Neuronal stem cell (in vitro differentiated cells): Measurements from ENCODE around the gene WRAP53.

Experiments
- DNase-seq: peaks from one replicate; pipeline ENCODE4 v3.0.0-alpha.2; 2013; ENCODE audit warnings: low spot score
- H2AFZ ChIP-seq: one replicate; pipeline ENCODE4 v1.6.1; 2013; ENCODE audit warnings: mild to moderate bottlenecking, low read length, inconsistent platforms
- H2AK5ac ChIP-seq: 2 replicates; pipeline ENCODE4 v1.6.1; 2013; ENCODE audit warnings: low read depth, mild to moderate bottlenecking, inconsistent platforms, low read length, moderate library complexity, mixed read lengths
- H2BK120ac ChIP-seq: 2 replicates; pipeline ENCODE4 v1.6.1; 2013; ENCODE audit warnings: low read depth, mild to moderate bottlenecking, inconsistent platforms, low read length, moderate library complexity, mixed read lengths
- H2BK12ac ChIP-seq: one replicate; pipeline ENCODE4 v1.6.1; 2013; ENCODE audit warnings: low read length, inconsistent platforms
- H2BK15ac ChIP-seq: 2 replicates; pipeline ENCODE4 v1.6.1; 2013; ENCODE audit warnings: mild to moderate bottlenecking, low read length, inconsistent platforms, mixed read lengths
- H2BK5ac ChIP-seq: one replicate; pipeline ENCODE4 v1.6.1; 2013; ENCODE audit warnings: inconsistent platforms, mild to moderate bottlenecking, low read length, moderate library complexity
- H3K14ac ChIP-seq: one replicate; pipeline ENCODE4 v1.6.1; 2013; ENCODE audit warnings: low read length, inconsistent platforms
- H3K18ac ChIP-seq: 2 replicates; pipeline ENCODE4 v1.6.1; 2013; ENCODE audit warnings: low read length, inconsistent platforms
- H3K23ac ChIP-seq: 2 replicates; pipeline ENCODE4 v1.6.1; 2013; ENCODE audit warnings: low read depth, mild to moderate bottlenecking, mixed read lengths, low read length, inconsistent platforms; ENCODE audit not compliant: poor library complexity
- H3K27ac ChIP-seq: replicated peaks from 3 replicates; pipeline ENCODE4 v1.5.1; 2013; ENCODE audit warnings: low read length, inconsistent platforms
- H3K27me3 ChIP-seq, 3 experiments: 2 replicates each; pipeline ENCODE4 v1.6.1; 2013; ENCODE audit warnings: low read length in 3 of 3, mild to moderate bottlenecking in 2 of 3, inconsistent platforms in 1 of 3, low read depth in 1 of 3, mixed read lengths in 1 of 3, moderate library complexity in 1 of 3; ENCODE audit not compliant: control insufficient read depth in 3 of 3, insufficient read depth in 3 of 3
- H3K36me3 ChIP-seq, 2 donors: replicated peaks in 1 of 2; 2 replicates each; pipeline ENCODE4 v1.6.1; 2013; ENCODE audit warnings: low read length in 2 of 2; ENCODE audit not compliant: control insufficient read depth in 2 of 2, insufficient read depth in 2 of 2
- H3K4ac ChIP-seq: 2 replicates; pipeline ENCODE4 v1.6.1; 2013; ENCODE audit warnings: inconsistent platforms, mild to moderate bottlenecking, low read length, moderate library complexity
- H3K4me1 ChIP-seq, 2 donors: 1 replicate in 1 of 2; 2 replicates in 1 of 2; pipeline ENCODE4 v1.6.1; 2013; ENCODE audit warnings: low read length in 2 of 2, low read depth in 1 of 2; ENCODE audit not compliant: control insufficient read depth in 2 of 2, insufficient read depth in 1 of 2
- H3K4me2 ChIP-seq: one replicate; pipeline ENCODE4 v1.6.1; 2013; ENCODE audit warnings: mild to moderate bottlenecking, low read length, inconsistent platforms; ENCODE audit not compliant: insufficient read depth, poor library complexity, severe bottlenecking
- H3K4me3 ChIP-seq, 2 donors: 2 replicates each; pipeline ENCODE4 v1.5.1; 2013; ENCODE audit warnings: low read length in 2 of 2, mild to moderate bottlenecking in 2 of 2, inconsistent platforms in 1 of 2, moderate library complexity in 1 of 2
- H3K79me1 ChIP-seq: one replicate; pipeline ENCODE4 v1.6.1; 2013; ENCODE audit warnings: low read depth, mild to moderate bottlenecking, inconsistent platforms, low read length, moderate library complexity
- H3K9ac ChIP-seq: one replicate; pipeline ENCODE4 v1.6.1; 2013; ENCODE audit warnings: mild to moderate bottlenecking, low read depth, low read length, inconsistent platforms; ENCODE audit not compliant: poor library complexity
- H3K9me3 ChIP-seq, 2 donors: replicated peaks in 1 of 2; 2 replicates each; pipeline versions ENCODE3 to v1.6.1; 2013; ENCODE audit warnings: low read length in 2 of 2, mild to moderate bottlenecking in 2 of 2, inconsistent platforms in 1 of 2, low read depth in 1 of 2, mixed read lengths in 1 of 2, moderate library complexity in 1 of 2; ENCODE audit not compliant: control insufficient read depth in 2 of 2, insufficient read depth in 1 of 2
- H4K8ac ChIP-seq: one replicate; pipeline ENCODE4 v1.6.1; 2013; ENCODE audit warnings: low read depth, mild to moderate bottlenecking, inconsistent platforms, low read length, moderate library complexity
- H4K91ac ChIP-seq: one replicate; pipeline ENCODE4 v1.6.1; 2013; ENCODE audit warnings: low read length, low read depth, mild to moderate bottlenecking, inconsistent platforms; ENCODE audit not compliant: poor library complexity
- WGBS, 2 donors: extraction: QIAGEN DNeasy Blood & Tissue Kit; methylation state at CpG; one replicate each; pipeline ENCODE4 v1.1.7; 2013; ENCODE audit warnings: missing lambda C conversion rate in 2 of 2, mixed read lengths in 1 of 2; ENCODE audit not compliant: insufficient read length in 2 of 2, insufficient replicate concordance in 1 of 2; ENCODE audit errors: extremely low coverage in 2 of 2; 5-methylcytosine and 5-hydroxymethylcytosine counted together

WRAP53 gene

DNA sequence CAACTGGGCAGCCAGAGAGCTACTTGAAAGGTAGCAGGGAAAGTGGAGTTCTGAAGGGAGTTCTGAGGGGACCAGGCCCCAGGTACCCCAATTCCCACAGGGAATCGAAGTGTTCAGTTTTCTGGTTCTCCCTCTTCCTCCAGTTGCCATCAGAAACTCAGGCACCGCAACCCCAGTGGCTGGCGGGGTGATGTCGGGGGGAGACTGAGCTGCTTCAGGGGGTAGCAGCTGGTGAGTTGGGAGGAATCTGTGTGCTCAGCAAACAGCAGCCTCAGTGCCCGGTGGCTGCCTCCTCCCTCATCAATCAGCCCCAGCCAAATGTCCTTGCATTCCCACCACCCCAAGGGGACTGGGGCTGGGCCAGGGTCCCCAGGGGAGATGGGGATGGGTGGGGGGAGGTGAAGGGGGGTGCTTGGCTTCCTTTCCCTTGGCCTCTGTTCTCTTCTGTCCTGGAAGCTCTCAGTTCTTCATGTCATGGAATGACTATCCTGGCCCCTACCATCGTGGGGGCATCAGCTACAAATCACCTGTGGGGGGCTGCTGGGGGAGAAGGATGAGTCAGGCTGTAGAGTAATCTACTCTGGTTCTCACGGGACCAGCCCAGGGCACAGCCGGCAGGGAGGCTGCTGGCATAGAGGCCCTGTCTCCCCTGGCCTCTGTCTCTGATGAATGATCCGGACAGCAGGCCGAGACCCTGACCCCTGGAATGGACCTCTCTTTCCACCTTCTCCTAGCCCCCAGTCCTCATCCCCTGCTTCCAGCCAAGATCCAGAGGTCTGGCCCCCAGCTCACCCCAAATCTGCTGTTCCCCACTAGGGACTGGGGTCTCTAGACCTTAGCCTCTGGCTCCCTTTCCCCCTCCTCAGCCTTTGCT is 26.7 kb downstream of the WRAP53 start:
- peak overlapping the region; percentile 65 for H4K91ac ChIP-seq
- H3K79me1 ChIP-seq: no peaks in the 10 kb centered on the region
- H2BK15ac ChIP-seq: peak overlapping the region; percentile 24
- H4K8ac ChIP-seq: no peak overlapping the region
- no peak overlapping the region for H2BK12ac ChIP-seq
- WGBS, 2 donors: no CpG with 5 or more reads among the region's 10 CpGs
- H3K18ac ChIP-seq: peak overlapping the region; percentile 16
- DNase-seq: no peak
- peaks cover 0 to 1% of the 10 kb centered on the region in 2 donors for H3K9me3 ChIP-seq
- H2BK5ac ChIP-seq: no peak overlapping the region
- H3K36me3 ChIP-seq: peaks cover 0 to 10% of the 10 kb centered on the region in 2 donors
- H2BK120ac ChIP-seq: no peak overlapping the region
- H3K14ac ChIP-seq: no peak overlapping the region
- H3K27me3 ChIP-seq: peaks cover 0 to 15% (median 2%) of the 10 kb centered on the region in 3 experiments
- H2AFZ ChIP-seq: no peak overlapping the region
- no peak overlapping the region for H3K4ac ChIP-seq
- H3K4me2 ChIP-seq: no peak overlapping the region
- H3K9ac ChIP-seq: no peak overlapping the region
- no peak overlapping the region for H3K4me3 ChIP-seq
- no peak overlapping the region for H3K27ac ChIP-seq
- peaks cover 48 to 68% of the 10 kb centered on the region in 2 donors for H3K4me1 ChIP-seq
- peak overlapping the region; percentile 69 for H2AK5ac ChIP-seq
- H3K23ac ChIP-seq: no peak overlapping the region

DNA sequence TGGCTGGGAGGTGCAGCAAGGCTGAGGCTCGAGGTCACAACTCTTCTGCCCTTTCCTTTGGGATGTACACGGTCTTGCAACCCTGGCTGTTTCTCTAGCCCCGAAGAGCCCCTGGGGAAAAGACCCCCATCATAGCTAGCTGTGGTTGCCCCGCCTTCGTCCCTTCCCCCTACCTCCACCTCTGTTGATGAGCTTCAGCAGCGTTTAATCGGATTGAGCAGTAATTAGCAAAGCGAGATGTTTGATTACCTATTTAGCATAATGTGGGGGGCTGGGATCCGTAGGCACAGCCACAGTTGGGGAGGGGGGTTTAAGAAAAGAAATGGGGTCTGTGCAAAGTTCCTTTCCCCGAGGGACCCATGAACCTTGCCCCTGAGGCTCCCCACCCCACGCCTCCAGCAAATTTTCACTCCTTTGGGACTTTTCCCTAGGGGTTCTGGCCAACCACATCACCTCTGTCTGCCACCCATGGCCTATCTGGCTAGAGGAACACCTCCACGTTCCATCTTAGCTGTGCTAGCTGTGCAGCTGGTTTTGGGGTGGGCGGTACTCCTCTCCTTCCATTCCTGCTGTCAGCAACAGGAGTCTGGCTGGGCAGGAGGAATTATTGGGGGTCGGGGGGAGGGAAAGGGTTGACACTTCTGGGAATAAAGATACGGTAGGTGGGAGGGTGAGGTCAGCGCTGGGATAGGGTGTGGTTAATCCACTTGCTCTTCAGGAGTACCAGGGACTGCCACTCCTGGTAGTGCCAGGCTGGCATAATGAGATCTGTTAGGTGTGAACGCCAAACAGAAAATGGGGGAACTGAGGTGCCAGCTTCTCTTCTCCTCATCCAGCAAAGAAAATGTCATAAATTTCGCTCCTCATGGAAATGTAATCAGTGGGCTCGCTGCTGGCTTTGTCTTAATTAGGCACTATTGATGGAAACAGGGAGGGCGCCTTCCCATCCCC is 27.9 kb downstream of the WRAP53 start:
- Histone ChIP-seq H3K4ac (no peak overlapping the region), H2BK120ac (peak overlapping the region; percentile 53), H3K4me1 (peaks cover 48 to 64% of the 10 kb centered on the region in 2 donors), H2AFZ (peak overlapping the region; percentile 100), H3K27ac (no peak overlapping the region), H3K4me3 (peak overlapping the region; percentile 71 to 72), H4K8ac (no peak overlapping the region), H3K27me3 (peaks cover 0 to 24% (median 2%) of the 10 kb centered on the region in 3 experiments), H3K9ac (no peak overlapping the region), H2BK5ac (no peak overlapping the region), H2BK15ac (peak overlapping the region; percentile 57), H3K36me3 (no peaks in the 10 kb centered on the region), H3K9me3 (peaks cover 0 to 1% of the 10 kb centered on the region in 2 donors), H3K14ac (no peak overlapping the region), H2AK5ac (peak overlapping the region; percentile 93), H3K79me1 (no peaks in the 10 kb centered on the region), H3K23ac (no peak overlapping the region), H4K91ac (no peak overlapping the region), H3K4me2 (peak overlapping the region; percentile 49), H3K18ac (peak overlapping the region; percentile 42), H2BK12ac (no peak overlapping the region)
- WGBS, 2 donors: no CpG with 5 or more reads among the region's 20 CpGs
- no peak for DNase-seq

DNA sequence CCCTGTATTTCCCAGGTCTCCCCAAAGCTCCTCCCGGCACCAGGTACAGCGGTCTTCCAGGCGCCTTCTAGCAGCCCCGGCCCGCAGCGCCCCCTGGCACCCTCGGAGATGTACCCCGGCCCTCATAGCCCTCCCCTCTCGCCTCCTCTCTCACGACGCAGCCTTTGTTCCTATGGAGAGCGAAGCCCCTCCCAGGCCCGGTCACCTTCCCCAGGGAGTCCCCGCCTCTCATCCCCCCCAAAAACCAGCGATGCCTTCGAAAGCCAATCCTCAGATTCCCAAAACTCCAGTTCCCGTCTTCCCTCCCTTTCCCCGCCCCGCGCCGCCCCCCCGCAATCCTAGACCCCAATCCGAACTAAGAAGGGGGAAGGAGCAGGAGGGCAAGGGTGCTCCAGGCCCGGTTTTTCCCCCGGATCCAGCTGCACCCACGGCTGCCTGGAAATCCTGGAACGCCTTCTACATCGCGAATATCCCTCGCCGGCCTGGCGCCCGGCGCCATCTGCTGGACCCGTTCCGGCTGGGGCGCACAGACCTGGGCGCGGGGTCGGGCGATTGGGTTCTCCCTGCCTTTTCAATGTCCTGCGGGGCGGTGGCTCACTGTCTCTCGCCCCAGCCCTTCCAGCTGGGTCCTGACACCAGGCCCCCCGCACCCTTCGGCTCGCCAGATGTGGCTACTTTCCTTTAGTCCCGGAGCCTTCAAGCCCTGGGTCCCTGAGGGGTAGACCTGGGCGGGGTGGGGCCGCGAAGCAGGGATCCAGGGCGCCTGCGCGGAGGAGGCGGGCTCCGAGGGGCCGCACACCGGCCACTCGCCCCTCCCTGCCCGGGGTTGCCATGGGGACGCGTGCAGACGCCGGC is 28.9 kb downstream of the WRAP53 start, which contains the start of gene DNAH2:
TSS of gene DNAH2 (plus strand) at position 844 of the 855 bp plus-strand sequence. CDS start 1,991 bp downstream, outside the sequence.
- H3K79me1 ChIP-seq: no peaks in the 10 kb centered on the region

More for the DNA sequence above, 28.9 kb downstream of the WRAP53 start, which contains the start of gene DNAH2:
- peaks cover 0 to 1% of the 10 kb centered on the region in 2 donors for H3K9me3 ChIP-seq
- H3K23ac ChIP-seq: peak within 1 kb of the TSS; percentile 18
- peak within 1 kb of the TSS; percentile 88 for H3K9ac ChIP-seq
- no peak within 1 kb of the TSS for H2BK5ac ChIP-seq
- H2BK12ac ChIP-seq: no peak within 1 kb of the TSS
- H3K27me3 ChIP-seq: peaks cover 0 to 24% (median 2%) of the 10 kb centered on the region in 3 experiments
- peak within 1 kb of the TSS; percentile 87 for H3K27ac ChIP-seq
- H3K4me1 ChIP-seq: peaks cover 38 to 55% of the 10 kb centered on the region in 2 donors
- H3K18ac ChIP-seq: peak within 1 kb of the TSS; percentile 98
- no peak within 1 kb of the TSS for H4K8ac ChIP-seq
- H2BK120ac ChIP-seq: no peak within 1 kb of the TSS
- DNase-seq: peak; percentile 97
- H3K4me3 ChIP-seq: peak within 1 kb of the TSS; percentile 72 to 92
- no peak within 1 kb of the TSS for H3K4ac ChIP-seq
- WGBS, 2 donors: no CpG with 5 or more reads among the region's 64 CpGs
- peak within 1 kb of the TSS; percentile 100 for H2AFZ ChIP-seq
- no peak within 1 kb of the TSS for H3K14ac ChIP-seq
- no peak within 1 kb of the TSS for H4K91ac ChIP-seq
- no peaks in the 10 kb centered on the region for H3K36me3 ChIP-seq
- peak within 1 kb of the TSS; percentile 93 for H2AK5ac ChIP-seq
- H3K4me2 ChIP-seq: peak within 1 kb of the TSS; percentile 82
- H2BK15ac ChIP-seq: peak within 1 kb of the TSS; percentile 38
